Ovary (tissue), 9 donors: ENCODE results near the gene HOXA1. TPM values are rescaled to one million over a fixed set of nuclear protein-coding genes. Genes with fewer than 3 reads are reported as not detected.

Experiments used
- DNase-seq, 5 donors: peaks; one replicate each; pipeline ENCODE4 v3.0.0-alpha.2; 2019 to 2020
- H3K27ac ChIP-seq, 2 donors: fragments of 200-600 bp; one replicate each; pipeline versions ENCODE4 v1.5.1 to v1.8.0; 2019 to 2022
- H3K27me3 ChIP-seq: fragments of 200-600 bp; one replicate; pipeline ENCODE4 v1.8.0; 2022
- H3K36me3 ChIP-seq: fragments of 200-600 bp; sonication (generic); one replicate; pipeline ENCODE4 v1.5.1; 2019
- H3K4me1 ChIP-seq: one replicate; pipeline ENCODE4 v1.8.1; 2013; ENCODE audit warnings: mild to moderate bottlenecking, moderate library complexity; ENCODE audit not compliant: insufficient read depth
- H3K4me3 ChIP-seq: fragments of 200-600 bp; sonication (generic); one replicate; pipeline ENCODE4 v1.5.1; 2017
- H3K9me3 ChIP-seq, 2 donors: fragments of 200-600 bp in 1 of 2; sonication (generic) in 1 of 2; one replicate each; pipeline versions ENCODE4 v1.5.1 to v1.8.1; 2013 to 2019; ENCODE audit warnings: mild to moderate bottlenecking in 1 of 2, moderate library complexity in 1 of 2
- CTCF ChIP-seq, 3 donors: fragments of 450-650 bp in 2 of 3; fragments of 200-600 bp in 1 of 3; IDR thresholded peaks; one replicate each; pipeline versions ENCODE4 v1.5.1 to v1.8.0; 2016 to 2022; ENCODE audit warnings: antibody characterized with exemption in 3 of 3, mild to moderate bottlenecking in 1 of 3
- EP300 ChIP-seq: sonication (generic); formaldehyde crosslinking; IDR thresholded peaks from one replicate; pipeline ENCODE4 v1.6.1; 2017; ENCODE audit warnings: antibody characterized with exemption
- POLR2A ChIP-seq: fragments of 450-650 bp; IDR thresholded peaks from one replicate; pipeline ENCODE4 v1.6.1; 2017; ENCODE audit warnings: antibody characterized with exemption, mild to moderate bottlenecking, moderate library complexity
- WGBS, 3 donors: extraction: QIAGEN DNeasy Blood & Tissue Kit in 1 of 3; methylation state at CpG; one replicate each; pipeline versions ENCODE4 v1.1.5 to v1.1.7; 2013 to 2017; 5-methylcytosine and 5-hydroxymethylcytosine counted together
- intact Hi-C, 4 donors: fragments of 100-400 bp; cut with DNase I; formaldehyde crosslinking; loops; one replicate each; pipeline versions ENCODE4 v1.11.0 to v1.15.1; 2022 to 2023
- polyA plus RNA-seq, 2 donors: library from polyadenylated mRNA; stranded (reverse); fragments of 200-250 nt in 1 of 2; fragments of 350-450 nt in 1 of 2; fragmentation: Illumina TruSeq in 1 of 2; extraction: RNeasy Lipid Tissue Mini Kit (QIAGEN cat#74804) in 1 of 2; gene quantifications; one replicate each; pipeline ENCODE4 v1.2.3, GENCODE V29; 2013 to 2014
- total RNA-seq, 7 donors: library from RNA; depleted of rRNA in 2 of 7; stranded (reverse); fragments of >200 nt in 2 of 7; fragmentation: NEBNext Ultra II Directional in 3 of 7; extraction: Animal tissue kit (Norgen Biotek cat#: 25700) in 3 of 7; gene quantifications; one replicate each; pipeline versions ENCODE4 v1.1.0 to v1.2.4, GENCODE V29; 2016 to 2023
- donor health status: DM: no; HTN: no; CAD: no; lungs with moderate emphysema.
- donor health status: DM: no; HTN: no; CAD: no.
- donor health status: Bipolar disorder and iron deficiency.
- donor health status: DM: yes; HTN: yes; CAD: no.
- donor health status: DM: no; HTN: no; CAD: no.
- donor health status: DM: yes; HTN: yes; CAD: no.

The HOXA1 gene
- total and polyA plus RNA-seq, 9 donors = 0.23 to 1.5 (median 0.62) TPM

DNA sequence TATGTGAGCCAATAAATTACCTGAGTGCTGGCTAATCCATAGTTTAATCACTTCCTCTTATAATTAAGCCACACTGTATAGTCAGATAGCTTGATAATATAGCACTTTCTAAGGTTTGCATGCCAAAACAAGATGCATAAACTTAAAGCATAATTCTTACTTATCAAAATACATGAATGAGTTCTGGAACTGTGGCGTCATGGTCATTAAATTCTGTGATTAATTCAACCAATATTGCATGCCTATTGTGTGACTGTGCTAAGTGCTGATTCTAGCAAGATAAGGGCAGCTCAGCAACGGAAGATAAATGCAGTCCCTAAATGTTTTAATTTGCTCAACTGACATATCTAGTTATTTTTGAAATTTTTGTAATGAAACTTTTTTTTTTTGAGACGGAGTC is 29.7 kb downstream of the HOXA1 start:
- WGBS, 3 donors = 72 to 77% (median 76%) methylated on average over 3 of the region's 3 CpGs

DNA sequence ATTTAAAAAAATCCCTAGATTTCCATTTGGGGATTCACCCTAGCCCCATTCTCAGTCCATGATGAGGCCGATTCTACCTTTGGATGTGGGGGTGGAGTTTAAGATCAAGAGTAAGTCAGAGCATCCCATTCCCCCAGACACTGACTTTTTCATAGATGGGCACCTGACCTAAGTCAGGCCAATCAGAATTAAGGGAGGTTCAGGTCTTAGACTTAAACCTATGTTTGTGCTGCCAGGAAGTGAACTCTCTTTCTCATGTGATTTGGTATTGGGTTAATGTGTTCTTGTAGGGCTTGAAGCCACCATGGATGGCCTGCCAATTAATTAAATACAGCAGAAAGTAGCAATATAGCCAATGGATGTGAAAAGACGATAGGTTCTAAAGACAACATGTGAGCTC is 30.1 kb downstream of the HOXA1 start:
- Histone ChIP-seq H3K27me3 (no peaks in the 10 kb centered on the region), H3K4me3 (no peak overlapping the region), H3K27ac (no peak overlapping the region), H3K4me1 (no peaks in the 10 kb centered on the region), H3K36me3 (no peaks in the 10 kb centered on the region), H3K9me3 (no peaks in the 10 kb centered on the region)
- intact Hi-C loops = no loop called here
- no peak for TF ChIP-seq POLR2A
- TF ChIP-seq EP300 = no peak
- TF ChIP-seq CTCF (IDR thresholded peaks at IDR 0.05) = no peak
- no peak for DNase-seq
- 89 to 94% (median 92%) methylated on average over 2 of the region's 2 CpGs for WGBS, 3 donors

More for the DNA sequence above, 29.7 kb downstream of the HOXA1 start:
- Histone ChIP-seq H3K9me3 (no peaks in the 10 kb centered on the region), H3K4me1 (no peaks in the 10 kb centered on the region), H3K36me3 (no peaks in the 10 kb centered on the region), H3K27ac (no peak overlapping the region), H3K27me3 (no peaks in the 10 kb centered on the region), H3K4me3 (no peak overlapping the region)
- DNase-seq = no peak
- no peak for TF ChIP-seq POLR2A
- no peak for TF ChIP-seq CTCF (IDR thresholded peaks at IDR 0.05)
- no peak for TF ChIP-seq EP300
- intact Hi-C loops = no loop called here

DNA sequence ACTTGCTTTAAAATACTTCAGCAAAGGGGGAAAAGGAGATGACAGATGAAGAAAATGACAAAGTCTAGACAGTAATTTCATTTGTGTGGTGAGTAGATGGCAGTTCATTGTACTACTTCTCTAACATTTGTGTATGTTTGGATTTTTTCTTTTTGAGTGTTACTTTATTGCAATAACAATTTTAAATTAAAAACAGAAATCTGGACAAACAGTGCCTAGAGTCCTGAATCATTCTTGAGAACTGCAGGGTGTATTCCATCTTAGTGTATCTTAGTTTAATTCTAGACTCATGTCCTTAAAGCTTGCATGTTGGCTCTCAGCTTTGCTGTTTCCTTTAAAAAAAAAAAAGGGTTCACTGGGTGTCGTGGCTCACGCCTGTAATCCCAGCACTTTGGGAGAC is 31.1 kb downstream of the HOXA1 start:
- Histone ChIP-seq H3K36me3 (no peaks in the 10 kb centered on the region), H3K9me3 (no peaks in the 10 kb centered on the region), H3K27ac (no peak overlapping the region), H3K4me3 (no peak overlapping the region), H3K27me3 (no peaks in the 10 kb centered on the region), H3K4me1 (no peaks in the 10 kb centered on the region)
- no peak for DNase-seq
- intact Hi-C loops = no loop called here
- TF ChIP-seq EP300 = no peak
- TF ChIP-seq POLR2A = no peak
- no peak for TF ChIP-seq CTCF (IDR thresholded peaks at IDR 0.05)
- WGBS, 3 donors = 37 to 52% (median 51%) methylated on average over 2 of the region's 2 CpGs

DNA sequence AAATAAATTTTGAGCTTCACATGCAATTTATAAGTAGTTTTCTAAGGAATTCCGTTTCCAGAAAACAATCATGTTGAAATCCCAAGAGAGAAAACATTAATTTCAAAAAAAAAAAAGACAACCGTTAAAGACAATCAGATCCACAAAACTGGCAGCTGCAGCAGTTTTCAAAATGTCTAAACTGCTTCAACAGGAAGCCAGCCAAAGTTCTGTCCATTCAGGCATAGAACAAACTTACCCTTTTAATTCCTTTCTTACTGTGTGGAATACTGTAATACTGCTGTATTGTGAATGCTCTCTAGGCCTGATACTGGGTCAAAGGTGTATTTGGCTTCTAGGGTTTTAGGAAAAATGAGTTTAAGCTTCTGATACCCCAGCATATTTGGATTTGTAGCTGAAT is 31.6 kb downstream of the HOXA1 start:
- no peak for TF ChIP-seq CTCF (IDR thresholded peaks at IDR 0.05)
- no peak for TF ChIP-seq POLR2A
- no peak for TF ChIP-seq EP300
- Histone ChIP-seq H3K36me3 (no peaks in the 10 kb centered on the region), H3K4me3 (no peak overlapping the region), H3K9me3 (no peaks in the 10 kb centered on the region), H3K4me1 (no peaks in the 10 kb centered on the region), H3K27me3 (no peaks in the 10 kb centered on the region), H3K27ac (no peak overlapping the region)
- 6 to 11% (median 6%) methylated on average over 2 of the region's 2 CpGs for WGBS, 3 donors
- DNase-seq = no peak
- intact Hi-C loops = no loop called here

- Histone ChIP-seq H3K36me3 (no peaks in the 10 kb centered on the region), H3K9me3 (no peaks in the 10 kb centered on the region), H3K27ac (no peak overlapping the region), H3K4me1 (no peaks in the 10 kb centered on the region), H3K27me3 (no peaks in the 10 kb centered on the region), H3K4me3 (no peak overlapping the region)
- intact Hi-C loops = no loop called here
- no peak for DNase-seq
- 87 to 96% (median 88%) methylated on average over 4 of the region's 4 CpGs for whole genome bisulfite sequencing, 3 donors
- TF ChIP-seq CTCF (IDR thresholded peaks at IDR 0.05) (no peak), POLR2A (no peak), EP300 (no peak)
These were observed 32.9 kb downstream of the HOXA1 start for GRCh38 chr7:27062946-27063345.
